Stimulated activated naive CD8-positive, alpha-beta T cell treated with anti-CD3 and anti-CD28 coated beads, Interleukin-15, Interleukin-2, amounts not matched to agents 100 ng/mL and 50 ng/mL, for 24 hours (primary cell): Measurements from ENCODE around the gene CSH1.
"Not testable (repeated sequence)": the region's sequence is repeated elsewhere in the genome, so short reads cannot be mapped to it uniquely, and the experiment has no call there.

Source experiments
- H3K27ac Mint-ChIP-seq: one replicate; pipeline ENCODE4 v1.8.0; 2021; ENCODE audit warnings: mild to moderate bottlenecking, mixed read lengths
- H3K27me3 Mint-ChIP-seq: one replicate; pipeline ENCODE4 v1.8.0; 2021; ENCODE audit warnings: mixed read lengths
- H3K36me3 Mint-ChIP-seq: one replicate; pipeline ENCODE4 v1.8.0; 2021; ENCODE audit warnings: low read depth, mixed read lengths
- H3K4me1 Mint-ChIP-seq: one replicate; pipeline ENCODE4 v1.8.0; 2021; ENCODE audit warnings: low read depth, mixed read lengths
- H3K4me3 Mint-ChIP-seq: one replicate; pipeline ENCODE4 v1.8.0; 2021; ENCODE audit warnings: mild to moderate bottlenecking, mixed read lengths
- H3K9me3 Mint-ChIP-seq: one replicate; pipeline ENCODE4 v1.8.0; 2021; ENCODE audit warnings: mixed read lengths

Gene CSH1

DNA sequence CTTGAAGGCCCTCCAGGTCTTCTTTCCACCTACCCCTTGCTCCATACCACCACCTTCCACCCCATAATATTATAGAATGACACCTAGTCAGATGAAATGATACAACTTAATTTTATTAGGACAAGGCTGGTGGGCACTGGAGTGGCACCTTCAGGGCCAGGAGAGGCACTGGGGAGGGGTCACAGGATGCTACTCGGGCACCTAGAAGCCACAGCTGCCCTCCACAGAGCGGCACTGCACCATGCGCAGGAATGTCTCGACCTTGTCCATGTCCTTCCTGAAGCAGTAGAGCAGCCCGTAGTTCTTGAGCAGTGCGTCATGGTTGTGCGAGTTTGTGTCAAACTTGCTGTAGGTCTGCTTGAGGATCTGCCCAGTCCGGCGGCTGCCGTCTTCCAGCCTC, 1.6 kb downstream of the CSH1 start:
- H3K36me3 Mint-ChIP-seq, H3K4me3 Mint-ChIP-seq, H3K9me3 Mint-ChIP-seq, H3K4me1 Mint-ChIP-seq, H3K27me3 Mint-ChIP-seq, H3K27ac Mint-ChIP-seq: not testable (repeated sequence)

DNA sequence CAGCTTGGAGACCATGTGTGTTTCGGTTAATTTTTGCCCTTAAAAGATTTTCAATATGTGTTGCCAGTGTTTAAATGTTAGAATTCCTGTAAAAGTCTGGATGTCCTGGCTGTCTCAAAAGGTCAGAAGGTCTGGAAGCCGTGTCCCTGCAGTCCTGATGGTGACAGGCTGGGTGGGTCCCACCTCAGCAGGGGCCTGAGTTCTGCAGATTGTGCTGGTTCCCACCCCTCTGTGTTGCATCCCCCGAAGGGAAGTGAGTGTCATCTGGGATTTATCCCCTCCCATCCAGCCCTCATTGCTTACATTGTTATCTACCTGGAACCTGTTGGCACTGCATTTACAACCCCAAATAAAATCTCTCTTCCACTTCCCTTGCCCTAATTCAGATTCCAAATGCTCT, 2.4 kb downstream of the CSH1 start:
- not testable (repeated sequence) for H3K9me3 Mint-ChIP-seq, H3K4me1 Mint-ChIP-seq, H3K27me3 Mint-ChIP-seq, H3K36me3 Mint-ChIP-seq, H3K4me3 Mint-ChIP-seq, H3K27ac Mint-ChIP-seq

DNA sequence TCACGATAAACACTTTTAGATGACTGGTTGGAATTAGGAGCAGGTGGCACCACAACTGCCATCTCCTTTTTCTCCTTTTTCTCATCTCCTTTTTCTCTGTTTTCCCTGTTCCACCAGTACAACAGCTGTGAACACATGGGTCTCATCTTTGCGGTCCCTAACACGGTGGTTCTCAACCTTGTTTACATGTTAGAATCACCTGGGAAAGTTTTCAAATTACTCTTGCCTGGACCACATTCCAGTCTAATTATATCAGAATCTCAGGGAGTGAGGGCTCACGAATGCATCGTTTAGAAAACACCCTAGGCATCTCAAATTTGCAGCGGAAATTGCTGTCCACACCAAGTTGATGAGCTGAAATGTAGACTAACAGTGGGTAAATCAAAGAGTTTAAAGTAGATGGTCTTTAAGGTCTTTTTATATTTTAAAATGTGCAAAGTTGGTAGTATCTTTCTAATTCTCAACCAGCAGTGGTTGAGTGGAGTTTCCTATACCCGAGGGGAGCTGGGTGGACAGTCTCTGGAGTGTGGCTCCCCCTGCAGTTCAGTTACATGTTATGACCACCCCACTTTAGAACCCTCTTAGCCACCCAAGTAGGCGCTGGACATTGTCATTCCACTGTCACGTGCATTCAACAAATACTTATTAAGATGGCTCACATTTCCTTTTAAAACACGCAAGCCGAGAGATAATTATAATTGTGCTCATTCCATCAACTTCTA, 3.9 kb downstream of the CSH1 start:
- not testable (repeated sequence) for H3K9me3 Mint-ChIP-seq, H3K36me3 Mint-ChIP-seq, H3K27ac Mint-ChIP-seq, H3K4me1 Mint-ChIP-seq, H3K4me3 Mint-ChIP-seq, H3K27me3 Mint-ChIP-seq

DNA sequence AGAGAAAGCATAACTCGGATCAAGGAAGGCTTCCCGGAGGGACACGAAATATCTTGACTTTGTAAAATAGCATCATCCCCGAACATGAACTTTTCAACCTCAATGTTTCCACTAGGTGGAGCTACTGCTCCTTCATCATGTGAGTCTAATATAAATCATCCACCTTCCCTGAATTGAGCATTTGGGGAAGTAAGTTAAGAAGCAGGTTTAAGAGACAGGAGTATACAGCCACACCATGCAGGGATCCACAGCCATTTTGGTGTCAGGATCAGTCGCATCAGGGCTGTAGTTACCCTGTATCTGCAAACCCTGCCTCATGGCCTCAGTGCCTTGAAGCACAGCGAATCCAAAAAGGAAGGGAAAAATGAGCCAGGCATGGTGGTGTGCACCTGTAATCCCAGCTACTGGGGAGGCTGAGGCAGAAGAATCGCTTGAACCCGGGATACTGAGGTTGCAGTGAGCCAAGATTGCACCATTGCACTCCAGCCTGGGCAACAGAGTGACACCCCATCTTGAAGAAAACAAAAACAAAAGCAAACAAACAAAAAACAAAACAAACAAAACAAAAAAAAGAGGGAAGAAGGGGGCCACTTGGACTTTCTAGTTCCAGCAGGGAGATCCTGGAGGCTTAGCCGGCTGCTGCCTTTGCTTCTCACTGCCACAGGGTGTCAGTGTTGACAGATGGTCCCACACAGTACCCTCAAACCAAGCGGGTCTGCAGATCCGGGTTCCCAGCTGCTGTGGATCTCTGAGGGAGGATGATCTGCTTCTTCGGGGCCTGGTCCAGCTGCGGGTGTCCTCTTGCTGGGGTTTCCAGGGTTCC, 7.1 kb downstream of the CSH1 start:
- H3K27ac Mint-ChIP-seq, H3K36me3 Mint-ChIP-seq, H3K4me3 Mint-ChIP-seq, H3K27me3 Mint-ChIP-seq, H3K9me3 Mint-ChIP-seq, H3K4me1 Mint-ChIP-seq: not testable (repeated sequence)

DNA sequence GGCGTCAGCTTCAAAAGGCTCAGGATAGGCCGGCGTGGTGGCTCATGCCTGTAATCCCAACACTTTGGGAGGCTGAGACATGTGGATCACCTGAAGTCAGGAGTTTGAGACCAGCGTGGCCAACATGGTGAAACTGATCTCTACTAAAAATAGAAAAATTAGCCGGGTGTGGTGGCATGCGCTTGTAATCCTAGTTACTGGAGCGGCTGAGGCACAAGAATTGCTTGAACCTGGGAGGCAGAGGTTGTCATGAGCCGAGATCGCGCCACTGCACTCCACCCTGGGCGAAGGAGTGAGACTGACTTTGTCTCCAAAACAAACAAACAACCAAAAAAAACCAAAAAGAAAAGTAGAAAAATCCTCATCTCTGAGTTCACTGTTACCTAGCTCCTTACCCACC, 11.3 kb downstream of the CSH1 start:
- H3K4me1 Mint-ChIP-seq, H3K27me3 Mint-ChIP-seq, H3K4me3 Mint-ChIP-seq, H3K9me3 Mint-ChIP-seq, H3K36me3 Mint-ChIP-seq, H3K27ac Mint-ChIP-seq: not testable (repeated sequence)

DNA sequence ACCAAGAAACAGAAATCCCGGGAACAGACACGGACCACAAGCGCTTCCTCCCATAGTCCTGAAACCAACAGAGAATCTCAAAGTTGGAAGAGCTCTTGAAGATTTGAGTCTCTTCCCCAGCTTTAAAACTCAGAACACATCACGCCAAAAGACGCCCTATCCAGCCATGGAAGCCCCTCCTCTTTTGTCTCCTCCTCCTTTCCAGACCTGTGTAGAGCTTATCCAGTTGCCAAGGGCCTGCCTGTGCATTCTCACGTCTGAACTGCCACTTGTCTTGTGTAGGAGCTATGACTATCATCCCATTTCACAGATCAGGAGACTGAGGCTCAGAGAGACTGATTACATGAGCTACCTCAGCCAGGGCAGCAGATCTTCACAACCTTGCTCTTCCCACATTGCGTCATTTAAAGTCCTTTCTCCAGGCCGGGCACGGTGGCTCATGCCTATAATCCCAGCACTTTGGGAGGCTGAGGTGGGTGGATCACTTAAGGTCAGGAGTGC, 13.7 kb downstream of the CSH1 start:
- not testable (repeated sequence) for H3K36me3 Mint-ChIP-seq, H3K9me3 Mint-ChIP-seq, H3K4me3 Mint-ChIP-seq, H3K4me1 Mint-ChIP-seq, H3K27ac Mint-ChIP-seq, H3K27me3 Mint-ChIP-seq

DNA sequence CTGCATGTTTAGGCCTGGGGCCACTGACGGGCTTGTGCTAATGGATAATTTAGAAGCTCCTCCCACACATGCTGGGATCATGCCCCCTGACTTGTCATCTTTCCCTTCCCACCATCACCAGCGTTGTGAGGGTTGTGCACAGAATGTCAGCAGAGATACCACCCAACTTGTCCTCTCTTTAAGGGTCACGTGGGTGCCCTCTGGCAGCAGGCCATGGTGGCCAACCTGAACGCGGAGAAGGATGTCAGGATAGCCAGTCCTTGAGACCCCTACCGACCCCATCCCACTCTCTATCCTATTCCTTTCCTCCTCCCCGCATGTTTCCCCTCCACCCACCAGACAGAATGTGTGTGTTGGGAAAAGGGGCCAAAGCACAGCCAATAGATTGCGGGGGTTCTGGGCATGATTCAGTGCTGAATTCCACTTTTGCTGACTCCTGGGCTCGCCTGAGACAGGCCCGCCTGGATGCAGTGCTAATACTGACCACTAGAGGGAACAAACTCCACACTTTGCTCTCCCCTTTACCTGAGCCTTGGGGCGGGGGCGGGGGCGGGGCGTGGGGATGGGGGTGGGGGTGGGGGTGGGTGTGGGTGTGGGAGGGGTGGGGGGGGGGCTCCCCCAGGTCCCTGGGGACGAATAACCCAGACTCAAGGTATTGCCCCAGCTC, 14.3 kb downstream of the CSH1 start, which contains the start of gene GH2:
Gene GH2 (minus strand): TSS at position 10 of the 667 bp plus-strand sequence. CDS start 143 bp downstream, outside the sequence.
- Mint-ChIP-seq H3K4me3 (no peak within 1 kb of the TSS), H3K27me3 (no peaks in the 10 kb centered on the region), H3K27ac (no peak within 1 kb of the TSS), H3K36me3 (no peaks in the 10 kb centered on the region), H3K9me3 (no peaks in the 10 kb centered on the region), H3K4me1 (no peaks in the 10 kb centered on the region)

DNA sequence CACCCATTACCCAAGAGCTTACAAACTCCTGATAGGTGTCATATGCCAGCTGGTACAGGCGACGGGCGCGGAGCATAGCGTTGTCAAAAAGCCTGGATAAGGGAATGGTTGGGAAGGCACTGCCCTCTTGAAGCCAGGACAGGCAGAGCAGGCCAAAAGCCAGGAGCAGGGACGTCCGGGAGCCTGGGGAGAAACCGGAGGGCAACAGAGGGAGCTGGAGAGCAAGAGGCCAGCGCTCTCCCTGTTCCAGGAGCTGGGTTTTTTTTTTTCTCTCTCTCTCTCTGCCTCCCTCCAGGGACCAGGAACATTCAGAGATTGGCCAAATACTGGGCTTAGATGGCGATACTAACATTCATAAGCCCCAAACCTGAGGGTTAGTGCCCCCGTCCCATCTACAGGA, 15.0 kb downstream of the CSH1 start:
- H3K27ac Mint-ChIP-seq, H3K27me3 Mint-ChIP-seq, H3K36me3 Mint-ChIP-seq, H3K4me1 Mint-ChIP-seq, H3K9me3 Mint-ChIP-seq, H3K4me3 Mint-ChIP-seq: not testable (repeated sequence)

DNA sequence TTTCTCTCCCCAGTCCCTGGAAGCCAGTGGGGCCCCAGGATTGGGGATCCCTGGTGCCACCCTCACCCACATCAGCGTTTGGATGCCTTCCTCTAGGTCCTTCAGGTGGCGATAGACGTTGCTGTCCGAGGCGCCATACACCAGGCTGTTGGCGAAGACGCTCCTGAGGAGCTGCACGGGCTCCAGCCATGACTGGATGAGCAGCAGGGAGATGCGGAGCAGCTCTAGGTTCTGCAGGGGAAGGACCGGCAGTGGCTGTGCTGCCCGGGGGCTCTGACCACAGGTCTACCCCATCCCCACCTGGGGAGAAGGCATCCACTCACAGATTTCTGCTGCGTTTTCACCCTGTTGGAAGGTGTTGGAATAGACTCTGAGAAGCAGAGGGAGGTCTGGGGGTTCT, 15.7 kb downstream of the CSH1 start:
- Mint-ChIP-seq H3K4me3 (no peak overlapping the region), H3K4me1 (no peaks in the 10 kb centered on the region), H3K27me3 (no peaks in the 10 kb centered on the region), H3K9me3 (no peaks in the 10 kb centered on the region), H3K36me3 (no peaks in the 10 kb centered on the region), H3K27ac (no peak overlapping the region)

DNA sequence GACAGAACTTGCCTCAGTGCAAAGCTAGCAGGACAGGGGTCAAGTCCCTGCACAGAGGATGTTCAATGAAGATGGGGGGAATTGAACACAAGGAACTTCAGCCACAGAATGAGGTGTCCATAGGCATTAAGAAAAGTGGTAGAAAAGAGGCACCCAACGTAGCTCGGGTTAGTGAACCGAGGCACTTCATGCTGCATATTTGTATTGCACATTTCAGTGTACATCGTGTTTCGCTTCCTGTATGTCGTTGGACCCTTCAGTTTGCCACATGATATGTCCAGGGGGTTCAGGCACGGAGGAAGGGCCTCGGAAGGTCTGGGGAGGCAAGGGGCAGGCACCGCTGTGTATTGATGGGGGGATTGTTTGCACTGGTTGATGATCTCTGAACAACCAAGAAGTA, 18.0 kb downstream of the CSH1 start:
- not testable (repeated sequence) for H3K27ac Mint-ChIP-seq, H3K9me3 Mint-ChIP-seq, H3K4me3 Mint-ChIP-seq, H3K4me1 Mint-ChIP-seq, H3K27me3 Mint-ChIP-seq, H3K36me3 Mint-ChIP-seq

DNA sequence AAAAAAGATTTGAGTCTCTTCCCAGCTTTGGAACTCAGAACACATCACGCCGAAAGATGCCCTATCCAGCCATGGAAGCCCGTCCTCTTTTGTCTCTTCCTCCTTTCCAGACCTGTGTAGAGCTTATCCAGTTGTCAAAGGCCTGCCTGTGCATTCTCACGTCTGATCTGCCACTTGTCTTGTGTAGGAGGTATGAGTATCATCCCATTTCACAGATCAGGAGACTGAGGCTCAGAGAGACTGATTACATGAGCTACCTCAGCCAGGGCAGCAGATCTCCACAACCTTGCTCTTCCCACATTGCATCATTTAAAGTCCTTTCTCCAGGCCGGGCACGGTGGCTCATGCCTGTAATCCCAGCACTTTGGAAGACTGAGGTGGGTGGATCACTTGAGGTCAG, 21.7 kb downstream of the CSH1 start:
- H3K27ac Mint-ChIP-seq, H3K4me3 Mint-ChIP-seq, H3K4me1 Mint-ChIP-seq, H3K27me3 Mint-ChIP-seq, H3K36me3 Mint-ChIP-seq, H3K9me3 Mint-ChIP-seq: not testable (repeated sequence)

DNA sequence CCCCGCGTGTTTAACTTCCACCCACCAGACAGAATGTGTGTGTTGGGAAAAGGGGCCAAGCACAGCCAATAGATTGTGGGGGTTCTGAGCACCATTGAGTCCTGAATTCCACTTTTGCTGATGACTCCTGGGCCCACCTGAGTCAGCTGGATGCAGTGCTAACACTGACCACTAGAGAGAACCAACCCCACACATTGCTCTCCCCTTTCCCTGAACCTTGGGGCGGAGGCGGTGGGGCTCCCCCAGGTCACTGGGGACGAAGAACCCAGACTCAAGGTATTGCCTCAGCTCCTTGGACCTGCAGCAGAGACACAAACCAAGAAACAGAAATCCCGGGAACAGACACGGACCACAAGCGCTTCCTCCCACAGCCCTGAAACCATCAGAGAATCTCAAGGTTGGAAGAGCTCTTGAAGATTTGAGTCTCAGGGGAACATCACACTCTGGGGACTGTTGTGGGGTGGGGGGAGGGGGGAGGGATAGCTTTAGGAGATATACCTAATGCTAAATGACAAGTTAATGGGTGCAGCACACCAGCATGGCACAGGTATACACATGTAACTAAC, 22.2 kb downstream of the CSH1 start:
- not testable (repeated sequence) for H3K27ac Mint-ChIP-seq, H3K36me3 Mint-ChIP-seq, H3K9me3 Mint-ChIP-seq, H3K4me1 Mint-ChIP-seq, H3K4me3 Mint-ChIP-seq, H3K27me3 Mint-ChIP-seq

DNA sequence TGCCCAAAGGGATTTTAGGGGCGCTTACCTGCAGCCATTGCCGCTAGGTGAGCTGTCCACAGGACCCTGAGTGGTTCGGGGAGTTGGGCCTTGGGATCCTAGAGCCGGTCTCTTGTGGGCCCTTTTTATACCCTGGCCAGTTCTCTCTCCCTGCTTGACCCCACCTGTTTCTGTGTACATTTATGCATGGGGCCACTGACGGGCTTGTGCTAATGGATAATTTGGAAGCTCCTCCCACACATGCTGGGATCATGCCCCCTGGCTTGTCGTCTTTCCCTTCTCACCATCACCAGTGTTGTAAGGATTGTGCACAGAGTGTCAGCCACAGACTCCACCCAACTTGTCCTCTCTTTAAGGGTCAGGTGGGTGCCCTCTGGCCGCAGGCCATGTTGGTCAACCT, 22.8 kb downstream of the CSH1 start, which contains the start of gene CSH2:
Gene CSH2 (minus strand): TSS at position 101 of the 400 bp plus-strand sequence. CDS start 63 bp downstream, at position 38.
- H3K4me3 Mint-ChIP-seq, H3K4me1 Mint-ChIP-seq, H3K36me3 Mint-ChIP-seq, H3K27ac Mint-ChIP-seq, H3K9me3 Mint-ChIP-seq, H3K27me3 Mint-ChIP-seq: not testable (repeated sequence)

DNA sequence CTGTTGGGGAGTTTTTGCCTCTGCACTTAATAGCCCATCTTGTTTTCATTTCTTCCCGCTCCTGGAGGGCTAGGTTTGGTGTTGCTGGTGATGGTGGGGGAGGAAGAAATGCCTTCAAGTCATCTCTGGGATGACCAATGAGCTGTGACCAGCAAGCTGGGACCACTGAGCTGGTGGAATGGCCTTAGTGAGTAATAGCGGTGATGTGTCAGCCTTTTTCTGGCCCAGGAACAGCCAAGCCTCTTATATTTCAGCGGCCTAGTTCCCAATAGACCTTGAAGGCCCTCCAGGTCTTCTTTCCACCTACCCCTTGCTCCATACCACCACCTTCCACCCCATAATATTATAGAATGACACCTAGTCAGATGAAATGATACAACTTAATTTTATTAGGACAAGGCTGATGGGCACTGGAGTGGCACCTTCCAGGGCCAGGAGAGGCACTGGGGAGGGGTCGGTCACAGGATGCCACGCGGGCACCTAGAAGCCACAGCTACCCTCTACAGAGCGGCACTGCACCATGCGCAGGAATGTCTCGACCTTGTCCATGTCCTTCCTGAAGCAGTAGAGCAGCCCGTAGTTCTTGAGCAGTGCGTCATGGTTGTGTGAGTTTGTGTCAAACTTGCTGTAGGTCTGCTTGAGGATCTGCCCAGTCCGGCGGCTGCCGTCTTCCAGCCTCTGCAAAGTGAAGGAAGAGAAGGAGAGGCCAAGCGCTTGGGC, 24.6 kb downstream of the CSH1 start:
- H3K36me3 Mint-ChIP-seq, H3K27me3 Mint-ChIP-seq, H3K4me1 Mint-ChIP-seq, H3K27ac Mint-ChIP-seq, H3K4me3 Mint-ChIP-seq, H3K9me3 Mint-ChIP-seq: not testable (repeated sequence)

DNA sequence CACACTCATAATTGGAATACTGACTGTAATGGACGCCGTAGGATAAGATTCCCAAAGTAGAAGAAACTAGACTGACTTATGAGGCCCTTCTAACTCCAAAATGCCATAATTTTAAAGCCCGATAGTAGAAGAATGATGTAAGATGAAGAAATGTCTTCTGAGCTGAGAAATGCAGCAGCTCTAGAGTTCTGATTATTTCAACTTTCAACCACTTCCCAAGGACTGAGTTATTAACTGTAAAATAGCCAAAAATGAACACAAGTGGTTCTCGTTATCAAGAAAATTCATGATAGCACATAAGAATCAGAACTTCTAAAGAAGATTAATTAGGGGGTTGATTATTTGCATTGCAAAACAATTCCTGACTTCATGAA, 26.1 kb downstream of the CSH1 start:
- H3K4me1 Mint-ChIP-seq, H3K27ac Mint-ChIP-seq, H3K4me3 Mint-ChIP-seq, H3K27me3 Mint-ChIP-seq, H3K9me3 Mint-ChIP-seq, H3K36me3 Mint-ChIP-seq: not testable (repeated sequence)
